Transverse colon (tissue), 4 donors: ENCODE measurements around the gene IL17REL. TPM values are rescaled to one million over a fixed set of nuclear protein-coding genes. Genes with fewer than 3 reads are reported as not detected.

ENCODE experiments used
- DNase-seq: peaks from one replicate; pipeline ENCODE4 v3.0.0-alpha.2; 2019
- H3K27ac ChIP-seq, 4 donors: fragments of 200-600 bp; sonication (generic); 2 replicates each; pipeline ENCODE4 v1.5.1; 2016 to 2018; ENCODE audit warnings: inconsistent platforms in 4 of 4
- H3K27me3 ChIP-seq: fragments of 200-600 bp; sonication (generic); 2 replicates; pipeline ENCODE4 v1.5.1; 2017; ENCODE audit warnings: inconsistent platforms
- H3K36me3 ChIP-seq, 4 donors: fragments of 200-600 bp; sonication (generic); 2 replicates each; pipeline ENCODE4 v1.5.1; 2017 to 2019; ENCODE audit warnings: inconsistent platforms in 4 of 4
- H3K4me1 ChIP-seq, 4 donors: fragments of 200-600 bp; sonication (generic); 2 replicates each; pipeline ENCODE4 v1.5.1; 2017 to 2020; ENCODE audit warnings: inconsistent platforms in 4 of 4
- H3K4me3 ChIP-seq, 4 donors: fragments of 200-600 bp; sonication (generic); 1 replicate in 1 of 4; 2 replicates in 3 of 4; pipeline versions ENCODE4 v1.5.1 to v1.6.1; 2017 to 2019; ENCODE audit warnings: inconsistent platforms in 4 of 4
- H3K9me3 ChIP-seq, 2 donors: fragments of 200-600 bp; sonication (generic); 2 replicates each; pipeline ENCODE4 v1.5.1; 2017 to 2019; ENCODE audit warnings: inconsistent platforms in 2 of 2
- EP300 ChIP-seq: sonication (generic); formaldehyde crosslinking; IDR thresholded peaks from one replicate; pipeline ENCODE4 v1.6.1; 2017; ENCODE audit warnings: antibody characterized with exemption, low read depth
- POLR2A ChIP-seq: fragments of 450-650 bp; IDR thresholded peaks from one replicate; pipeline ENCODE4 v1.6.1; 2016; ENCODE audit warnings: antibody characterized with exemption, mild to moderate bottlenecking, moderate library complexity
- POLR2AphosphoS5 ChIP-seq, 3 donors: sonication (generic); formaldehyde crosslinking; IDR thresholded peaks; one replicate each; pipeline ENCODE4 v1.6.1; 2016; ENCODE audit warnings: antibody characterized with exemption in 3 of 3
- WGBS, 2 donors: methylation state at CpG; one replicate each; pipeline ENCODE4 v1.1.5; 2018; ENCODE audit warnings: low coverage in 1 of 2; 5-methylcytosine and 5-hydroxymethylcytosine counted together
- in situ Hi-C, 4 donors: fragments of 200-750 bp; cut with MboI; loops; one replicate each; pipeline versions ENCODE4 v1.15.0 to v1.15.1; 2017; ENCODE audit warnings: low sequenced_read_pairs in 3 of 4, low pct_ligation_motif_present in 1 of 4, low pct_unique_long_range_greater_than_20kb in 1 of 4
- intact Hi-C: fragments of 100-400 bp; cut with DNase I; formaldehyde crosslinking; loops from one replicate; pipeline ENCODE4 v1.15.1; 2023; ENCODE audit warnings: low total_unique reads
- total RNA-seq, 4 donors: library from RNA; depleted of rRNA; stranded (reverse); fragments of >200 nt; gene quantifications; one replicate each; pipeline ENCODE4 v1.1.0, GENCODE V29; 2016
- TF ChIP-seq, protein P1 (sequence below), 5 experiments: fragments of 200-600 bp in 3 of 5; fragments of 450-650 bp in 2 of 5; sonication (generic) in 3 of 5; IDR thresholded peaks; 1 replicate in 2 of 5; 2 replicates in 3 of 5; pipeline ENCODE4 v1.5.1; 2016 to 2017; ENCODE audit warnings: antibody characterized with exemption in 5 of 5, inconsistent platforms in 3 of 5, mild to moderate bottlenecking in 2 of 5, moderate library complexity in 1 of 5

IL17REL gene
- total RNA-seq, 4 donors from 2014 or later, result 0.32 to 2.2 (median 1.3) TPM

DNA sequence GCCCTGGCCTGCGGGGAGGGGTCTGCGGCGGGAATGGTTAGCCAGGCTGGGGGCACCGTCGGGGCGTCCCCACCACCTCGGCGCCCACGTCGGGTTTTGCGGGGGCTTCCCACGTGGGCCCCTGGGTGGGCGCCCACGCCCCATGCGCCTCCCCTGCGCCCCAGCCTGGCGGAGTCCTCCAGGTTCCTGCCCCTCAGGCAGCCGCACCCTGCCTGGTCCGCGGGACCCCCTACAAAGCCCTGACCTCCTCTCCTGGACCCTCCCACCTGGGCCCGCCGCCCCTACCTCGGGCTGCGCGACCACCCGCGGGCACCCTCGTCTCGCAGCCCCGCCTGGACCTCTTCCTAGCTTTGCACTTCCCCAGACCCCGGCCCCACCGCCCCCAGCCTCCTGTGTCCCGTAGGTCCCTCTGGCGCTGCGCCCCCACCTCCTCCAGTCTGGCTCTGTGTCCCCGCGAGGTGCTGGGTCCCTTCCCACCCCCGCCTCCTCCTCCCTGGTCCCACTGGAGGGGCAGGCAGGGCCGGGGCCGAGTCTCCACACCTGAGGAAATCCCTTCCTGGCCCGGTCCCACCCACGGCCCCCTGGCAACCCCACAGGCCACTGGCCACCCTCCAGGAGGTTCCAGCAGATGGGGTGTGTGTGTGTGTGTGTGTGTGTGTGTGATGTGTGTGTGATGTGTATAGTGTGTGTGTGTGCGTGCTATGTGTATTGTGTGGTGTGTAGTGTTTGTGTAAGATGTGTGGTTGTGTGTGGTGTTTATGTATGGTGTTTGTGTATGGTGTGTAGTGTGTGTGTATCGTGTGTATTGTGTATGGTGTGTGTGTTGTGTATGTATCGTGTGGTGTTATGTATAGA, 40.2 kb downstream of the IL17REL start:
- peak overlapping the region in 2 of 4 donors; percentile 47 to 55 for H3K4me3 ChIP-seq
- no peaks in the 10 kb centered on the region for H3K9me3 ChIP-seq
- intact Hi-C loops, result no loop called here
- peaks cover 18 to 35% (median 30%) of the 10 kb centered on the region in 4 donors for H3K4me1 ChIP-seq
- TF ChIP-seq EP300 (no peak), POLR2A (no peak), POLR2AphosphoS5 (IDR thresholded peaks at IDR 0.05) (no peak)
- TF ChIP-seq, protein P1, sequence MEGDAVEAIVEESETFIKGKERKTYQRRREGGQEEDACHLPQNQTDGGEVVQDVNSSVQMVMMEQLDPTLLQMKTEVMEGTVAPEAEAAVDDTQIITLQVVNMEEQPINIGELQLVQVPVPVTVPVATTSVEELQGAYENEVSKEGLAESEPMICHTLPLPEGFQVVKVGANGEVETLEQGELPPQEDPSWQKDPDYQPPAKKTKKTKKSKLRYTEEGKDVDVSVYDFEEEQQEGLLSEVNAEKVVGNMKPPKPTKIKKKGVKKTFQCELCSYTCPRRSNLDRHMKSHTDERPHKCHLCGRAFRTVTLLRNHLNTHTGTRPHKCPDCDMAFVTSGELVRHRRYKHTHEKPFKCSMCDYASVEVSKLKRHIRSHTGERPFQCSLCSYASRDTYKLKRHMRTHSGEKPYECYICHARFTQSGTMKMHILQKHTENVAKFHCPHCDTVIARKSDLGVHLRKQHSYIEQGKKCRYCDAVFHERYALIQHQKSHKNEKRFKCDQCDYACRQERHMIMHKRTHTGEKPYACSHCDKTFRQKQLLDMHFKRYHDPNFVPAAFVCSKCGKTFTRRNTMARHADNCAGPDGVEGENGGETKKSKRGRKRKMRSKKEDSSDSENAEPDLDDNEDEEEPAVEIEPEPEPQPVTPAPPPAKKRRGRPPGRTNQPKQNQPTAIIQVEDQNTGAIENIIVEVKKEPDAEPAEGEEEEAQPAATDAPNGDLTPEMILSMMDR (IDR thresholded peaks at IDR 0.05), result no peak
- H3K27me3 ChIP-seq, result no peaks in the 10 kb centered on the region
- H3K36me3 ChIP-seq, result no peaks in the 10 kb centered on the region
- 55 to 100% methylated on average over 1 to 40 of the region's 45 CpGs for WGBS, 2 donors
- in situ Hi-C loops, result loop anchor here in 1 of 4 donors (25.0 kb wide), 1 partner anchor 110 kb away; the partner anchor contains the start of gene ZBED4
- peak overlapping the region; percentile 84 to 92 (median 90) for H3K27ac ChIP-seq
- no peak for DNase-seq

- 9% methylated on average over 61 of the region's 81 CpGs; no CpG with 5 or more reads in 1 of the 2 donors for WGBS, 2 donors
- DNase-seq, result peak; percentile 92
- Histone ChIP-seq H3K4me1 (peaks cover 25 to 42% (median 37%) of the 10 kb centered on the region in 4 donors), H3K36me3 (no peaks in the 10 kb centered on the region), H3K27ac (peak overlapping the region; percentile 84 to 92 (median 90)), H3K4me3 (peak overlapping the region; percentile 22 to 55 (median 40)), H3K9me3 (no peaks in the 10 kb centered on the region), H3K27me3 (no peaks in the 10 kb centered on the region)
- in situ Hi-C loops (loop anchor here in 1 of 4 donors (25.0 kb wide), 1 partner anchor 109 kb away; the partner anchor contains the start of gene ZBED4), intact Hi-C loops (no loop called here)
- TF ChIP-seq EP300 (peak; percentile 92), POLR2AphosphoS5 (IDR thresholded peaks at IDR 0.05) (peak in 2 of 3 donors; percentile 80), POLR2A (peak; percentile 63)
- TF ChIP-seq, protein P1 (IDR thresholded peaks at IDR 0.05), result no peak
Observed at GRCh38 chr22:49971232-49972162, 41.1 kb downstream of the IL17REL start.

DNA sequence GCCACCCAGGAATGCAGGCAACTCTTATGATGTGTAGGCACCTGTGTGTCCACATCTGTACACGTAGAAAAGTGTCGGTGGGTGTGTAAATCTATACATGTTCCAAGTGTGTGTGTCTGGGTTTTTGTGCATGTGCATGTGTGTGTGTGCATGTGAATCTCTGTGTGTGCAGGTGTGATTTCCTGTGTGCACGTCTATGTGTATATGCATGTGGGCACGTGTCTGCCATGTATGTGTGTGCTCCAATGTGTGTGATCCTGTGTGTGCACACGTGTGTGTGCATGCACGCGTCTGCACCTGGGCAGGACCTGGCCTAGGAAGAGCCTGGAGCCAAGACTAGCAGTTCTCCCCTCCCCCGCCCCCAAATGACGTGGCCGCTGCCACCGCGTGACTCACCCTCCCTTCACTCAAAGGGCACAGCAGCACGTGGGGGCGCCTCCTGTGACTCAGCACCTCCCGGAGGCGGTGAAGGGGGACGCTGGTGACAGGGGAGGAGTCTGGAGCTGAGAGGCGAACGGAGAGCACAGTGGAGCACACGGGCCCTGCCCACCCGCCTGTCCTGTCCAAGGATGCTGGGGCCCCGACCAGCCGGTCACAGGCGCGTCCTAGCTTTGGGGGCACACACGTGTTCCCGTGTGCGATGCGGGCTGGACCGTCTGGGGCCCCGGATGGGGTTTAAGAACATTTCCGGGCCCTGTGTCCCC, 41.9 kb downstream of the IL17REL start:
- H3K4me3 ChIP-seq, result peak overlapping the region; percentile 22 to 55 (median 40)
- intact Hi-C loops, result no loop called here
- 9% methylated on average over 25 of the region's 32 CpGs; no CpG with 5 or more reads in 1 of the 2 donors for WGBS, 2 donors
- peak; percentile 96 for DNase-seq
- H3K27ac ChIP-seq, result peak overlapping the region; percentile 84 to 92 (median 90)
- in situ Hi-C loops, result loop anchor here in 1 of 4 donors (25.0 kb wide), 1 partner anchor 108 kb away; the partner anchor contains the start of gene ZBED4
- H3K36me3 ChIP-seq, result no peaks in the 10 kb centered on the region
- peak; percentile 91 for TF ChIP-seq POLR2A
- peak; percentile 89 to 95 (median 91) for TF ChIP-seq POLR2AphosphoS5 (IDR thresholded peaks at IDR 0.05)
- TF ChIP-seq, protein P1 (IDR thresholded peaks at IDR 0.05), result no peak
- TF ChIP-seq EP300, result peak; percentile 88
- H3K4me1 ChIP-seq, result peaks cover 26 to 43% (median 41%) of the 10 kb centered on the region in 4 donors
- H3K9me3 ChIP-seq, result no peaks in the 10 kb centered on the region
- no peaks in the 10 kb centered on the region for H3K27me3 ChIP-seq
